Prostate gland (tissue), 2 donors: ENCODE measurements around the gene ENOX2. TPM values are rescaled to one million over a fixed set of nuclear protein-coding genes. Genes with fewer than 3 reads are reported as not detected.

Experiments
- DNase-seq: peaks from one replicate; pipeline ENCODE4 v3.0.0-alpha.2; 2019; ENCODE audit warnings: low spot score
- H3K27ac ChIP-seq, 2 donors: fragments of 200-600 bp; sonication (generic); 2 replicates each; pipeline ENCODE4 v1.5.1; 2017 to 2019
- H3K27me3 ChIP-seq: fragments of 200-600 bp; sonication (generic); replicated peaks from 2 replicates; pipeline ENCODE4 v1.5.1; 2019; ENCODE audit not compliant: insufficient read depth
- H3K36me3 ChIP-seq, 2 donors: fragments of 200-600 bp; sonication (generic); 1 replicate in 1 of 2; 2 replicates in 1 of 2; pipeline versions ENCODE4 v1.5.1 to v1.8.1; 2017 to 2019
- H3K4me1 ChIP-seq: fragments of 200-600 bp; sonication (generic); replicated peaks from 2 replicates; pipeline ENCODE4 v1.5.1; 2019
- H3K4me3 ChIP-seq, 2 donors: fragments of 200-600 bp; sonication (generic); 2 replicates each; pipeline ENCODE4 v1.5.1; 2017 to 2019
- H3K9me3 ChIP-seq: fragments of 200-600 bp; sonication (generic); 2 replicates; pipeline ENCODE4 v1.5.1; 2017
- CTCF ChIP-seq, 4 experiments: fragments of 200-600 bp in 2 of 4; fragments of 450-650 bp in 2 of 4; sonication (generic) in 2 of 4; IDR thresholded peaks; 1 replicate in 3 of 4; 2 replicates in 1 of 4; pipeline ENCODE4 v1.5.1; 2016 to 2019; ENCODE audit warnings: antibody characterized with exemption in 4 of 4, mild to moderate bottlenecking in 2 of 4, moderate library complexity in 2 of 4
- POLR2A ChIP-seq: fragments of 450-650 bp; IDR thresholded peaks from one replicate; pipeline ENCODE4 v1.6.1; 2016; ENCODE audit warnings: antibody characterized with exemption, mild to moderate bottlenecking
- POLR2AphosphoS5 ChIP-seq: sonication (generic); formaldehyde crosslinking; IDR thresholded peaks from one replicate; pipeline ENCODE4 v1.6.1; 2017; ENCODE audit warnings: antibody characterized with exemption
- WGBS: methylation state at CpG from one replicate; pipeline ENCODE4 v1.1.5; 2018; 5-methylcytosine and 5-hydroxymethylcytosine counted together
- intact Hi-C: fragments of 100-400 bp; cut with DNase I; formaldehyde crosslinking; loops from one replicate; pipeline ENCODE4 v1.14.2; 2022
- total RNA-seq, 2 donors: library from RNA; depleted of rRNA; stranded (reverse); fragments of >200 nt; gene quantifications; one replicate each; pipeline ENCODE4 v1.1.0, GENCODE V29; 2016

Gene ENOX2
- total RNA-seq, 2 donors from 2014 or later, result 21.6 to 27.5 TPM

DNA sequence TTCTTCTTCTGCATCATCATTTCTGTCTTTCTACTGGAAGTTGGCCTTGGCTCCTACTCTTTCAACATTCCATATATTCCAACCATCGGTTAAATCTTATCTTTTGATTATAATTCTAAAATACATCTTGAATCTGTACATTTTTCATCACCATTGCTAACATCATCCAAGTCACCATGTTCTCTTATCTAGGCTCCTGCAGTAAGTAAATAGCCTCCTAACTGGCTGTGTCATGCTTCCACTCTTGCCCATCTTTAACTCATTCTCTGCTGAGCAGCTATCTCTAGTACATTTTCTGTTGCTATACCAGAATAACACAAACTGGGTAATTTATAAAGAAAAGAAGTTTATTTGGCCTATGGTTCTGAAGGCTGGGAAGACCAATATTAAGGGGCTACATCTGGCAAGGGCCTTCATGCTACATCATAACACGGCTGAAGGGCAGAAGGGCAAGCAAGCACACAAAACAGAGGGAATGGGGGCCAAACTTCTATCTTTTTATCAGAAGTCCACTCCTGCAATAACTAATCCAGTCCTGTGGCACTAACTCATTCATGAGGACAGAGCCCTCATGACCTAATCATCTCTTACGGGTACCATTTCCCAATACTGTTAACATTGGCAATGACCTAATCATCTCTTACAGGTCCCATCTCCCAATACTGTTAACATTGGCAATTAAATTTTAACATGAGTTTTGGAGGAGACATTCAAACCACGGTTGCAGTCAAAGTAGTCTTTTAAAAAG lies 72.2 kb downstream of the ENOX2 start:
- H3K4me1 ChIP-seq, result no peaks in the 10 kb centered on the region
- H3K36me3 ChIP-seq, result no peaks in the 10 kb centered on the region
- no peak overlapping the region for H3K27ac ChIP-seq
- no peak for DNase-seq
- H3K27me3 ChIP-seq, result no peaks in the 10 kb centered on the region
- no peak for TF ChIP-seq CTCF (IDR thresholded peaks at IDR 0.05)
- intact Hi-C loops, result no loop called here
- H3K4me3 ChIP-seq, result no peak overlapping the region
- no peaks in the 10 kb centered on the region for H3K9me3 ChIP-seq
- WGBS, result 80% methylated on average over 4 of the region's 4 CpGs

DNA sequence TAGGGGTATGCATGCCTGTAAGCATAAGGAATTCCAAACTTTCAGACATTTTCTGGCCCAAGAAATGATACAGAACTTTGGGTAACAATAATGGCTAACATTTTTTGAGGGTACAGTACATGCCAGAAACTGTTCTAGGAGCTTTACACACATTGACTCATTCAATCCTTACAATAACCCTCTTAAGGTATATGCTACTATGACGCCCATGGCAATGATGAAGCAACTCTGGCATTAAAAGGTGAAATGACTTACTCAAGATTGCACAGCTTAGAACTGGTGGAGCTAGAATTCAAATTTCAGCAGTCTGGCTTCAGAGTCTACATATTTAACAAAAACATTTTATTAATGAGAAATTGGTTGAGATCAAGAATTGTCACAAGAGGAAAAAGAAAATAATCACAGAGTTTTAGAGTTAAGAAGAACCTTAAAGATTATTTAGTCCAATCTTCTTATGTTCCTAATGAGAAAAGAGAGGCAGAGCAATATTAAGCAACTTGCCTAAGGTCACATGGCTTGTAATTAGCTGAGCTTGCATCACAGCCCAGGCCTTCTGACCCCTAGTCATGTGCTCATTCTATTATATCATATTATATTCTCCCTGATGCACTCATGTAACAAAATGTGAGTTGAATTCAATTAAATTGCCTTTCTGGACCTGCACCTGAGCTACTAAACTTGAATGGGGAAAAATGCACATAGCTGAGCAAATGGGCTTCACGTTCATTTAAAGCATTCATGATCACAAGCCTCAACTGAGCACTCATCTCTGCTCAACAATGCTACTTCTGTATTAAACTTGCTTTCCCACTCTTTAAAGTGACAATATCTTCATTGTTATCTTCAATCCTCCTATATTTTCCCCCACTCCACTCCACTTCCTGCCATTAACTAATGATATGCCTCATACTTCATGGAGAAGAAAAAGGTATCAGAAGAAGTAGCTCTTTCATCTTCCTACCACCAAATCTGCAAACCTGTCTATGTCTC lies 73.2 kb downstream of the ENOX2 start:
- Histone ChIP-seq H3K4me3 (no peak overlapping the region), H3K27ac (no peak overlapping the region), H3K4me1 (no peaks in the 10 kb centered on the region), H3K27me3 (no peaks in the 10 kb centered on the region), H3K36me3 (no peaks in the 10 kb centered on the region), H3K9me3 (no peaks in the 10 kb centered on the region)
- no peak for DNase-seq
- TF ChIP-seq POLR2AphosphoS5 (no peak), POLR2A (no peak), CTCF (IDR thresholded peaks at IDR 0.05) (no peak)
- intact Hi-C loops, result no loop called here
- WGBS, result 88% methylated on average over 2 of the region's 2 CpGs

GRCh38 chrX:130828641-130829040 lies 74.4 kb downstream of the ENOX2 start:
- intact Hi-C loops, result no loop called here
- TF ChIP-seq POLR2A, result no peak
- no peak for TF ChIP-seq POLR2AphosphoS5
- TF ChIP-seq CTCF (IDR thresholded peaks at IDR 0.05), result no peak
- WGBS, result 94% methylated on average over 3 of the region's 3 CpGs
- Histone ChIP-seq H3K27ac (no peak overlapping the region), H3K9me3 (no peaks in the 10 kb centered on the region), H3K27me3 (no peaks in the 10 kb centered on the region), H3K4me3 (no peak overlapping the region), H3K36me3 (no peaks in the 10 kb centered on the region), H3K4me1 (no peaks in the 10 kb centered on the region)
- DNase-seq, result no peak

DNA sequence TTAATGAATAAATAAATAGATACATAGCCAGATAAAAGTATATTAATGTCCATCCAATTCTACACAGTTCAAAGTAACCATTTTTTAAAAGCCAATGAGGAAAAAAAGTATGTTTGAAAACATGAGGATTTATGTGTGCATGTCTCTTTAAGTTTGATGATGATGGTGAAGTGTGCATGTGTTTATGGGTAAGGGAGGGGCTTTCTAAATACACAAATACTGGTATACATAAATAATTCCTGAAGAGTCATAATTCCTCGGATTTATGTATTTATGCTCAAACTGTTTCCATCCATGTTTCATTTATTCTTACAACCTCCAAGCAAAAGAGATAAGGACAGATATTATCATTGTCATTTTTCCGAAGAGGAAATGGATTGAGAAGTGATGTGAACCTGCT lies 75.4 kb downstream of the ENOX2 start:
- intact Hi-C loops, result no loop called here
- no peaks in the 10 kb centered on the region for H3K36me3 ChIP-seq
- DNase-seq, result no peak
- WGBS, result 81% methylated on average over 2 of the region's 2 CpGs
- H3K27ac ChIP-seq, result no peak overlapping the region
- H3K27me3 ChIP-seq, result no peaks in the 10 kb centered on the region
- H3K9me3 ChIP-seq, result no peaks in the 10 kb centered on the region
- no peaks in the 10 kb centered on the region for H3K4me1 ChIP-seq
- TF ChIP-seq POLR2A (no peak), POLR2AphosphoS5 (no peak), CTCF (IDR thresholded peaks at IDR 0.05) (no peak)
- no peak overlapping the region for H3K4me3 ChIP-seq
